HG02852 (cell line): ENCODE measurements around the gene LYSMD1.
"Not testable (repeated sequence)": the region's sequence is repeated elsewhere in the genome, so short reads cannot be mapped to it uniquely, and the experiment has no call there.

ENCODE experiments used
- ATAC-seq: cut with Tn5 transposase; IDR thresholded peaks from one replicate; pipeline ENCODE4 v1.9.1; 2021; ENCODE audit warnings: mild to moderate bottlenecking, moderate library complexity; ENCODE audit not compliant: unreplicated experiment

LYSMD1 gene, protein sequence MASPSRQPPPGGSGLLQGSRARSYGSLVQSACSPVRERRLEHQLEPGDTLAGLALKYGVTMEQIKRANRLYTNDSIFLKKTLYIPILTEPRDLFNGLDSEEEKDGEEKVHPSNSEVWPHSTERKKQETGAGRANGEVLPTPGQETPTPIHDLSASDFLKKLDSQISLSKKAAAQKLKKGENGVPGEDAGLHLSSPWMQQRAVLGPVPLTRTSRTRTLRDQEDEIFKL

DNA sequence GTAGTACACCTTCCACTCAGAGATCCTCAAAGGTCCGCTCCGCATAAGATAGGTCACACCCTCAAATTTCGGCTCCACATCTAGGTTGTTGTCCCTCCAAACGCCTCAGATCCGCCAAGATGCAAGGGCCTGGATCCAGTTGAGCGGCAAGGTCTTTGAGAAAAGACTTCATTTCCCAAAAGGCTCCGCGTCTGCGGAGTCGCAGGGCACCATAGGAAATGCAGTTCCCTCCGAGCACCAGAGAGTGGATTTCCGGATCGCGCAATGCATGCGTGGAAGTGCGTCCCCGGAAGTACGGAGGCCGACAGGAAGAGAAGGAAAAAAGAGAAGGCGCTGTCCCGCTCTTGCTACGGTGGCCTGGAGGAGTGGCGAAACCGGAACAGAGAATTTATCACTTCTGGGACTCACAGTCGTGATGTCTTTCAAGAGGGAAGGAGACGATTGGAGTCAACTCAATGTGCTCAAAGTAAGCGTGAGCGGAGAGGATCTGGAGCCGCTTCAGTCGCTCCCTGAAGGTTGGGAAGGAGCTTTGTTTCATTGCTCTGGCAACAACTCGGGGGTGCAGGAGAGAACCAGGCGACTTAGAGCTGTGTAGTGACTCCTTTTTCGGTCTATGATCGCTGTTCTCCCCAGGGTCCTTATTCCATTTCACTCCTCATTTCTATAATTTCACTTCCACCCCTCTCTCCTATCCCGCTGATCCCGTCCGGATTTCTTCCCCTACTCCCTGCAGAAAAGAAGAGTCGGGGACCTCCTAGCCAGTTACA lies at the start of gene LYSMD1, which contains the start of gene SCNM1:
TSS of gene LYSMD1 (minus strand) at position 165 of the 767 bp plus-strand sequence. CDS start 644 bp downstream, outside the sequence.
TSS of gene SCNM1 (plus strand) at position 407 of the 767 bp plus-strand sequence. CDS start at position 416, 9 bp downstream.
- ATAC-seq: peak; percentile 84

DNA sequence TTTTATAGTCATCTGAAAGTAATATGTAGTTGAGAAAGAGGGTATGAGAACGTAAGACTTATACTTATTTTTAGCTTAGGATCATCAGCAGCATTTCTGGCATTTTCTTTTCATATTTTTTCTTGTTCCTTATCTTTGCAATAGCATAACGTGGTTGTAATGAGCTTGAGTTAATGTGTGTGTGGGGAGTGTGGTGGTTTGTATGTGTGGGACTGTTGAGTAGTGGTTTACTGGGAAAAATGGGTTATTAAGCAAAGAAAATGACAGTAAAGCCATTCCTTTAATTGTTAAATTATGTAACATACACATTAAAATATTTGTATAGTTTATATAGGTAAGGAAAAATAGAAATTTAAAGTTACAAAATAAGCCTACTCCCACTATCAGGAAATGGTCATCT lies 47.9 kb upstream of the LYSMD1 start:
- ATAC-seq: no peak

DNA sequence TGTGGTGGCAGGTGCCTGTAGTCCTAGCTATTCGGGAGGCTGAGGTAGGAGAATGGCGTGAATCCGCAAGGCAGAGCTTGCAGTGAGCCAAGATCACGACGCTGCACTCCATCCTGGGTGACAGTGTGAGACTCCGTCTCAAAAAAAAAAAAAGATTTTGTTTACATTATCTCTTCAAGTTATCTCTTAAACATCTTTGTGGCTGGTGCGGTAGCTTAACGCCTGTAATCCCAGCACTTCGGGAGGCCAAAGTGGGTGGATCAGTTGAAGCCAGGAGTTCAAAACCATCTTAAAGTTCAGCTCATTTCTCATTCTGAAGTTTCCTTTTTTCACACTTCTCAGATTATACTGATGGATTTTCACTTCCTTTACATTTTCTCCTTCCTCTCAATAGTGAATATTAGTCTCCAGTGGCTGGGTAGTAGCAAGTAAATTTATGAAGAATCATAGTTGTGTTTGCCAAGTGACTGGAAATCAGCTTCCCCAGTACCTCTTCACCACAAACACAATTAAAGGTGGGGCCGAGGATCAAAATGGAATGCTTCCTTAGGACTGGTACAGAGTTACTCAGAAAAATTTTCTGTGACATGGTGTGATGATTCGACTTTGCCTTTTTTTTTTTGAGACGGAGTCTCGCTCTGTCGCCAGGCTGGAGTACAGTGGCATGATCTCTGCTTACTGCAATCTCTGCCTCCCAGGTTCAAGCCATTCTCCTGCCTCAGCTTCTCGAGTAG lies 46.4 kb upstream of the LYSMD1 start:
- ATAC-seq: no peak

DNA sequence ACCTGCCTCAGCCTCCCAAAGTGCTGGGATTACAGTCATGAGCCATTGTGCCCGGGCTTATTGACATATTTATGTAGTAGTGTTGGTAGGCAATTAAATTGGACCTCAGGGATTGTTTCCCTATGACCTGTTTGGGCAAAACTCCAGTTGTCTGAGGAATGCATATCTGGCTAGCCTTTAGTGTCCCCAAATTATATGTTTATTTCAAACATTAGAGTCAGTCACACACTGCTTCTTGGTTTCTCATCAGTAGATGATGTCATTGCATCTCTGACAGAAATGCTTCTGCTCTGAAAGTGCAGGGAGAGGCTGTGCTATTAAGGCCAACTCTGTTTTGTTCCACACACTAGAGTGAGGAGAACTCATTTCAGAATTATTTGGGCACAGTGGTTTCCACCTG lies 45.1 kb upstream of the LYSMD1 start:
- ATAC-seq: no peak

DNA sequence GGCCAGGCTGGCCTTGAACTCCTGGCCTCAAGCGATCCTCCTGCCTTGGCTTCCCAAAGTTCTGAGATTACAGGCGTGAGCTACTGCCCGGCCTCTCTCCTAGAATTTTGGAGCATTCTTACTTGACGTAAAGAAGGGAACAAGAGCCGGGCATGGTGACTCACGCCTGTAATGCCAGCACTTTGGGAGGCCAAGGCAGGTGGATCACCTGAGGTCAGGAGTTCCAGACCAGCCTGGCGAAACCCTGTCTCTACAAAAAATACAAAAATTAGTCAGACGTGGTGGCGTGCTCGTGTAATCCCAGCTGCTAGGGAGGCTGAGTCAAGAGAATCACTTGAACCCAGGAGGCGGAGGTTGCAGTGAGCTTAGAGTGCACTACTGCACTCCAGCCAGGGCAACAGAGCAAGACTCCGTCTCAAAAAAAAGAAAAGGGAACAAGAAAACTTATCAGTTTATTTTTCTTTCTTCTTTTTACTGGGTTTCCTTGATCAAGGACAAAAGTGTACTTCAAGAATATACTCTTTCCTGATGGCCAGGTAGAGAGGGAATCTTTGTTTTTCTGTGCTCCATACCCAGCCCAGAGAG lies 39.8 kb upstream of the LYSMD1 start:
- not testable (repeated sequence) for ATAC-seq

DNA sequence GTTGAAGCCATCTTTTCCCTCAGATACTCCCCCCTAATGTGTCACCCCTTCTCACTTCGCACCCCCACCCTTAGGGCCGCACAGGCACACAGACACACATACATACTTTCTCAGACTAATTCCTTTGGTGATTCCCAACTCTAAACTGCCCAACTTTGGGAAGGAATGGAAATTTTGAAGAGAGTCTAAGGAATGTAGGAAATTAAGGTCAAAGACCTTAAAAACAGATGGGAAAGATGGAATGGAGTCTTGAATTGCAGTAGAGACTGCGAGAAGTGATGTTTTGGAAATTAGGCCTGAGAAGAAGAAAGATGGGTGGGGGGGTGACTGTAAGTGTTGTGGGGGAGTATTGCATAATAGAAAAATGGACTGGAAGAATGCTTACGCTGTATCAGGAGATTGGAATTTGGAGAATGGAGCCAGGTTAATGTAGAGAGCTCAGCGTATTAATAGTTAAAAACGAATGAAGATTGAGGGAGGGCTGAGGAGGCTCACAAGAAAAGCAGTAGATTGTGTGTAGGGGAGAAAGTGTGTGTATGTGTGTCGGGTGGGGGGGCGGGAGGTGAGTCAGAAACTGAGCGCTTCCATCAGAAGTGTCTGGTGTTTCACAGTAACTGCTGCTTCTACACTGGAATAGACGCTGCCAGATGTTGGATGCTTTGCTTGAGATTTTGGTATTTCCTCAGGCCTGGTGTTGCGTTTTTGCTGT lies 34.3 kb upstream of the LYSMD1 start:
- no peak for ATAC-seq

DNA sequence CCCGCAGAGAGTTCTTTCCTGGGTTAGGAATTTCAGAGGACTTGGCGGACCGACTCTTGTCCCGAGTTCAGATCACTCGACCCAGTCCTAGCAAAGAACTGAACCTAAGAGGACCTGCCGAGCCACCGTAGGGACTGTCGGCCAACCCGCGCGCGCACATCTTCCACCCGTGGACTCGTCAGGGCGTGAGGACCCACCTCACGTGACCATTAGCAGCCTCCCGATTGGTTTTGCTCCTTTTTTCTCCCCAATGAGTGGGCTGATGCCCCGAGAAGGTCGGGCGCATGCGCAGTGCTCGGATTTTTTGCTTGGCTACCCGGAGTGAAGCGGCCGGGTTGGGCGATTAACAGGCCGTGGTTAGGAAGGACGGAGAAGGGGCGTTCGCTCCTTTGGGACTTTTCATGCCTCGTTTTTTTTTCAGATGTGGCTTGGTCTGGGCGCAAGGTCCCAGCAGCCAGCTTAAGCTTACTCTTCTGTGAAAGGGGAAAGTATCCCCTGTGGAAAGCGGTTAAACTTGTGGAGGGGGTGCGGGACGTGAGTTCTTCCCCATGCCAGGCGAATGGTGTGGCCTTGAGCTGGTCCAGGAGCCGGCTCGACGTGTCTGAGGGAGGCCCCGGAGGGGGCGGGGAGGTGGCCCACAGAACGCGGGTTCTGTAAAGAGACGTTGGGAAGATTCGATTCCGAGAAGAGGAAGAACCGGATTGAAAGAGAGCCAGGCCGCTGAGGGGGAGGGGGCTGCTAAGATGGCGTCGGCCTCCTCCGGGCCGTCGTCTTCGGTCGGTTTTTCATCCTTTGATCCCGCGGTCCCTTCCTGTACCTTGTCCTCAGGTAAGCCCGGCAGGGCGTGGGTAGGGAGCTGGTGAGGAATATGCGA lies 32.8 kb upstream of the LYSMD1 start, which contains the start of gene PIP5K1A:
TSS of gene PIP5K1A (plus strand) at position 299 of the 874 bp plus-strand sequence. CDS start at position 744, 445 bp downstream.
- peak; percentile 66 for ATAC-seq

DNA sequence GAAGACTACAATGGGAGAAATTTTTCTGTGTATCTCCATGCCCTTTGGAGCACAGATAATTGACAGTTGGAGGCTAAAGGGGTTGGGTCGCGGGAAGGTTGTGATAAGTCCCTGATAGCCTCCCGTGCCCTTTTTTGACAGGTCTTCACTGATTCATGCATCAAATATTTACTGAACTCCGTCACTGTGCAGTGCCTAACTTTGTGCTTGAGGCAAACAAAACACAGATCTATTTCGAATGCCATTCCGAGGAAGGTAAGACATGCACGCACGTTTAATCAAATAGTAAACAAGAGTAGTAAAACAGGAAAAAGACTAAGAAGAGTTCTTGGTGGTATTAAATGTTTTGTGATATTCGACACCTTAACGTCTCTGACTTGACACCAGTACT lies 32.2 kb upstream of the LYSMD1 start:
- no peak for ATAC-seq

DNA sequence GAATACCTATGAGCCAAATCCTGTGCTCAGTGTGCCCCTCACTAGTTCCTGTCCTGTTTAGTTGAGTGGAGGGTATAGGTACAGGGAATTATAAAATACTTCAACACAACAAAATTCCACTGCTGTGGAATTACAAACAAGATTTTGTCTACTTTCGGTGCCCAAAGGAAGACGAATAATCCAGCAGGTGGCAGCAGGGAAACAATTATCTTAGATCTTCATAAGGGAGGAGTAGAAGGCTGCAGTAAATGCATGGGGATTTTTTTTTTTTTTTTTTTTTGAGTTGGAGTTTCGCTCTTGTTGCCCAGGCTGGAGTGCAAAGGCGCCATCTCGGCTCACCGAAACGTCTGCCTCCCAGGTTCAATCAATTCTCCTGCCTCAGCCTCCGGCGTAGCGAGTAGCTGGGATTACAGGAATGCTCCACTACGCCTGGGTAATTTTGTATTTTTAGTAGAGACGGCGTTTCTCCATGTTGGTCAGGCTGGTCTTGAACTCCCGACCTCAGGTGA lies 30.6 kb upstream of the LYSMD1 start:
- ATAC-seq: no peak

DNA sequence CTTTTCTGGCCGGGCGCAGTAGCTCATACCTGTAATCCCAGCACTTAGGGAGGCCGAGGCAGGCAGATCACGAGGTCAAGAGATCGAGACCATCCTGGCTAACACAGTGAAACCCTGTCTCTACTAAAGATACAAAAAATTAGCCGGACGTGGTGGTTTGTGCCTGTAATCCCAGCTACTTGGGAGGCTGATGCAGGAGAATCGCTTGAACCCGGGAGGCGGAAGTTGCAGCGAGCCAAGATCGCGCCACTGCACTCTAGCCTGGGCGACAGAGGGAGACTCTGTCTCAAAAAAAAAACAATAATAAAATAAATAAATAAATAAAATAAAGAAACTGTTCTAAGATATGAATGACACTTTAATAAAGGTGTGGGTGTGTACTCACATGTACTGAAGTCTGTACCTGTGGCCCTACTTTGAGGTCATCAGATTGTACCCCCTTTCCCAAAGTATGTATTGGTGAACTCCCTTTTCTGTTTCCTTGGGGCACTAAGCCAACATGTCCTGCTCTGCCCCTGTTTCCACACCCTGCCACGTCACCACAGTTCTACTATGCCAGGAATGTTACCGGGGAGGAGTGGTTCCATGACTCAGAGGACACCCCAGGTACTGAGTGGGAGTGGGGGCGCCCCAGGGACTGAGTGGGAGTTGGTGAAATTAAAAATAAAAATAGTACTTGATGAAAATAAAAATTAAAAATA lies 29.3 kb upstream of the LYSMD1 start:
- not testable (repeated sequence) for ATAC-seq

DNA sequence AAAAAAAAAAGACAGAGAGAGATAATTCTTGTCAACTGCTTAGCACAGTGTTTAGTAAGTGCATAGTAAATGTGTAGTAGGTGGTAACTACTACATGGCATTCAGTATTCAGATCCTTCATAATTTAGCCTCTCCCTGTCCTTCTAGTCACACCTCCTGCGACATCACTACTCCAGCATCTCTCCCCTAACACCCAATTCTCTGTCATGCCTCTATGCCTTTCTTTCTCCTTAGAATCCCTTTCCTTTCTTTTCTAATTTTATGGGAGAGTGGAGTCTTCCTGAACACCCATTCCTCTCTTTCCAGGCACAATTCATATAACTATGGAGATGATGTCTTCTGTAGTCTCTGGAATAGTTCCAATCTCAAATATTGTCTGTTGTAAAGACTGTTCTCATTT lies 28.2 kb upstream of the LYSMD1 start:
- ATAC-seq: no peak

DNA sequence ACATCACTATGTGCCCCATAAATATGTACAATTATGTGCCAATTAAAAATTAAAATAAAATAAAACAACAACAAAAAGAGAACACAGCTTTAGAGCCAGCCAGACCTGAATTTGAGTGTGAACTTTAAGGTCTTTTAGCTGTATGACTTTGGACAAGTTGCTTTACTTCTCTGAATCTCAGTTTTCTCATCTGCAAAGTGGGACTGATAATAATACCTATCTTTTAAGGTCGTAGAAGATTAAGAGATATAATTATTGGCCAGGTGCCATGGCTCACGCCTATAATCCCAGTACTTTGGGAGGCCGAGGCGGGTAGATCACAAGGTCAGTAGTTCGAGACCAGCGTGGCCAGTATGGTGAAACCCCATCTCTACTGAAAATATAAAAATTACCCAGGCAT lies 27.6 kb upstream of the LYSMD1 start:
- no peak for ATAC-seq

DNA sequence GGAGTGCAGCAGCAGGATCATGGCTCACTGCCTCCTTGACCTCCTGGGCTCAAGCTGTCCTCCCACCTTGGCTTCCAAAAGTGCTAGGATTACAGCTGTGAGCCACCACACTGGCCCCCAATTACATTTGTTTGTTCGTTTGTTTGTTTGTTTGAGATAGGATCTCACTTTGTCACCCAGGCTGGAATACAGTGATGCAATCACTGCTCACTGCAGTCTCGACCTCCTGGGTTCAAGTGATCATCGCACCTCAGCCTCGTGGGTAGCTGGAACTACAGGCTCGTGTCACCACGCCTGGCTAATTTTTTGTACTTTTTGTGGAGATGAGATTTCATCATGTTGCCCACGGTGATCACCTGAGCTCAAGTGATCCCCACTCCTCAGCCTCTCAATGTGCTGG lies 26.3 kb upstream of the LYSMD1 start:
- ATAC-seq: no peak

DNA sequence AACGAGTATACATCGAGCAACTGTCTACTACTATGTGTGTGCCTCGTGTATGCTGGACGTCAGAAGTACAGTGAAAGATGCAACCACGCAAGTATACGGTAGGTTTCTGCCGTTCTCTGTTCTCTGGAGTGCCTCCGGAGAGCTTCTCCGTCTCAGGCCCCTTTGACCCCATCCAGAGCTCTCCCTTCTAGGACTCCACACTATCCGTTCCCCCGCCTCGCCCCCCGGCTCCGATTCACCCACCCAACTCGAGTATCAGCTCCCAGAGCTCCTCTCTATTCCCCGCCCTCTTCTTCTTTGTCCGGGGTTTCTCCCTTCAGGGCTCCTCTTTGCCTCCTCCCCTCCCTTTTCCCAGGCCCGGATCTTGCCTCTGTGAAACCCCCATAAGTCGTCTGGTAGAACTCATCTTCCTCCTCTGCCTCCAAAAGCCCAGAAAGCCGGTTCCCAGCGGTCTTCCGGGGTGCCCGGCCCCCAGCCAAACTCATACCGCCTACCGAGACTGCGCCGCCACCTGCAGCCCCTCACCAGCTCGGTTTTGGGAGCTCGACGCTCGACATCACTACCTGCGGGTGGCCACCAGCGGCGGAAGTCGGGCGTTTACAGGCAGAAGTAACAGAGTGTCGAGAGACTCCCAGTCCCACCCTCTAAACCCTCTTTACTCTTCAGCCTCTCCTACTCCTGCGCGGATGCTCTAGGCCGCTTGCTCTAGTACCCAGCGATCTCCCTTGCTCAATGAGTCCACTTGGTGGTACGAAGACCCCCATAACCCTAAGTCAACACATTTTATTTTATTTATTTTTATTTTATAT lies 24.1 kb upstream of the LYSMD1 start, which contains the start of gene VPS72:
TSS of gene VPS72 (minus strand) at position 561 of the 809 bp plus-strand sequence. CDS start at position 485, 76 bp downstream.
- ATAC-seq: peak; percentile 77

DNA sequence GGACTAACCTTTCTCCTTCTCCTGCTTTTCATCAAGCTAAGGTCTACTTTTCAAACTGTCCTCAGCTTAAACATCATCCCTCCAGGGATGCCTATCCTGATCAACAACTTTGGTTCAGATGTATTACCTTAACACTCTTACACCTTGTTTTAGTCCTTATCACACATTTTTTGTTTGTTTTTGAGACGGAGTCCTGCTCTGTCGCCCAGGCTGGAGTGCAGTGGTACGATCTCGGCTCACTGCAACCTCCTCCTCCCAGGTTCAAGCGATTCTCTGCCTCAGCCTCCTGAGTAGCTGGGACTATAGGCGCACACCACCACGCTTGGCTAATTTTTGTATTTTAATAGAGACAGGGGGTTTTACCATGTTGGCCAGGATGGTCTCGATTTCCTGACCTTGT lies 23.0 kb upstream of the LYSMD1 start:
- ATAC-seq: not testable (repeated sequence)

DNA sequence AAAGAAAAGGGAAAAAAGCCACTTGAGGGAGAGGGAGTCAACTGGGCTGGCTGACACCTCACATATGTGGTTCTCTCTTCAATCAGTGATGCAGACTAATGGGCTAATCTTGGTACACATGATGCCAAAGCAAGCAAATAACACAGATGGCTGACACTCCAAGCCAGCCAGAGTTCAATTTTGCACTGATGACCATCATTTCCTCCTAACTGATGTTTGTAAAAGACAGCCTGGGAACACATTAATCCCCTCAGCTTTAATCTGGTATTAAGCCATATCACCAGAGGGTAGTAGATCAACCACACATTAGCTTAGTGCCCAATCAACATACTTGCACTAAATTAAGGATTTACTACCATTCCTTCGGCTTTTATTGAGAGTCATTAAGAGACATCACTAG lies 21.5 kb upstream of the LYSMD1 start:
- ATAC-seq: no peak

DNA sequence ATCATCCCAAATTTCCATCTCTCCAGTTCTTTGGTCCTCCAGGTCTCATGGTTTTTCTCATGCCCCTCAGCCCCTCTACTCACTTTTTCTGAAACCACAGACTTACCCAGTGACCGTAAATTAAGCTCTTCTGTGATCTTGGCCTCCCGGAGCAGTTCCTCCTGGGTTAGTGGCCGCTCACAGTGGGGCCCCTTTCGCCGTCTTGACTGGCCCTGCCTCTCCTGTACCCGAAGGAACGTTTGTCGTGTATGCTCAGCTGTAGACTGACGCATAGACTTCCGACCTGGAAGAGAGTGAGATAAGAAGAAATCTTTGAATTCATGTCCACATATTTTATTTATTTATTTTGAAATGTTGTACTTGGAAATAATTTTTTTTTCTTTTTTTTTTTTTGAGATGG lies 18.5 kb upstream of the LYSMD1 start:
- ATAC-seq: no peak
